GM19025 (cell line): ENCODE measurements around the gene NKAIN2.
"Not testable (repeated sequence)": the region's sequence is repeated elsewhere in the genome, so short reads cannot be mapped to it uniquely, and the experiment has no call there.

Source experiments
- ATAC-seq: cut with Tn5 transposase; IDR thresholded peaks from one replicate; pipeline ENCODE4 v1.9.1; 2021; ENCODE audit warnings: mild to moderate bottlenecking, low read depth, moderate library complexity; ENCODE audit not compliant: unreplicated experiment

The NKAIN2 gene

DNA sequence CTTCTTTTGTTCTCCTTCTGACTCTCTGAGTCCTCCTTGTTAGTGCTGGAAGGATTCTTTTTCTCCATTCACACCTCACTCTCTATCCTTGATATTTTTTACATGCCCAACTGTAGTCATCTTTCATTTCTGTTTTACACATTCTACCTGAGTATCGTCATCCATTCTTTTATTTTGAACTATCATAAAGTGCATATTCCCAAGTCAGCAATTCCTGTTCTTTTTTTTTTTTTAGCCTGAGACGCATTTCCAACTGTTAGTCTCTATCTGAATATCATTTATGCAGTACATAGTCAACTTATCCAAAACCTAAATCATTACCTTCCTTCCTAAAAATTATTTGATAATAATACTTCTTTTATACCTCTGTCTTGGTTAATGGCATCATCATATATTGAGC, 207.5 kb downstream of the NKAIN2 start:
- no peak for ATAC-seq

DNA sequence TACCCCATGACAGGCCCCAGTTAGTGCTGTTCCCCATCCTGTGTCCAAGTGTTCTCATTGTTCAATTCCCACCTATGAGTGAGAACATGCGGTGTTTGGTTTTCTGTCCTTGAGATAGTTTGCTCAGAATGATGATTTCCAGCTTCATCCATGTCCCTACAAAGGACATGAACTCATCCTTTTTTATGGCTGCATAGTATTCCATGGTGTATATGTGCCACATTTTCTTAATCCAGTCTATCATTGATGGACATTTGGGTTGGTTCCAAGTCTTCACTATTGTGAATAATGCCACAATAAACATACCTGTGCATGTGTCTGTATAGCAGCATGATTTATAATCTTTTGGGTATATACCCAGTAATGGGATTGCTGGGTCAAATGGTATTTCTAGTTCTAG, 218.4 kb downstream of the NKAIN2 start:
- ATAC-seq = not testable (repeated sequence)

DNA sequence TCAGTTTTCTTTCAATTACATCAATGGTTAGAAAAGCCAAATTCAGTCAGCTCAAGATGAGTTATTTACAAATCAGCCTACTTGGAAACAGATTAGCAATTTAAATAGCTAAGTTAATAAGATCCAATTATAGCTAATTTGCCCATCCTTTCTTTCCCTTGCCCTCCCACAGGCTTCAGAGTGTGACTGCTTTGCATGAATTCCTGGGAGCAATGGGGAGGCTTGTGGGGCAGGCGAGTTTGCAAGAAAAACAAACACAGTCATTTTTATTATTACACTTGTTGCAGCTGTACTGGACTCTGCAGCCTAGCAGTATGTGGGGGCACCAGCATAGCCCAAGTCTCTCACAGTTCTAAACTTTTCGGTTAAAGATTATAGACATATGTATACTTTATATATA, 219.0 kb downstream of the NKAIN2 start:
- no peak for ATAC-seq

DNA sequence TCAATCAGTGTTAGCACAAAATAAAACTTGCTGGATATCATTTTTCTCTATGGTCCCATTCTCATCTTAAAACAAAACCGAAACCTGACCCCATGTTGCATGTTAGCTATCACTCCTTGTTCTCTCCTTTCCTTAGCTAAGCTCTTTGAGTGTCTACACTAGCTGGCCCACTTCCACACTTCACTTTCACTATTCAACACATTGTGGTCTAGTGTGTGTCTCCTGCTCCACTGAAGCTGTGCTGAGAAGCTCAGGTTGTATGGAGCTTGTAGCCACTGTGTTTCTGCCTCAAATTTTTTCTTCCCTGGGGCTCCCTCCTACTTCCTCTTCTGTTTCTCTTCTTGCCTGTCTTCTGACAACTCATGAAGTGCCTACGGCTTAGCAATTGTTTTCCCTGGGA, 223.0 kb downstream of the NKAIN2 start:
- ATAC-seq = no peak

DNA sequence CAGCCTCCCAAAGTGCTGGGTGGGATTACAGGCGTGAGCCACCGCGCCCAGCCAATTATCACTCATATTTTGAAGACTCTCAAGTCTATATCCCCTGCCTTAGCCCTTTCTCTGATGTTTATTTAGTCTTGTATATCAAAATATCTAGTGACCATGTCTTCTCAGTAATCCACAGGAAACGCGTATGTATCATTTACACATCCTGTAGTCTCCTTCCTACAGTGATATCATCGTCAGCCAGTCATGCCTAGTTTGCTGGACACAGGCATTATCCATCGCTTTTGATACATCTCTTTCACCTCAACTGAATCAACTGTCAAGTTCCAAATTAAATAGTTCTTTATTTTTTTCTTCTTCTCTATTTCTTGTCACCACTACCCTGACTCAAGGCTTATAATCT, 223.7 kb downstream of the NKAIN2 start:
- ATAC-seq = no peak

DNA sequence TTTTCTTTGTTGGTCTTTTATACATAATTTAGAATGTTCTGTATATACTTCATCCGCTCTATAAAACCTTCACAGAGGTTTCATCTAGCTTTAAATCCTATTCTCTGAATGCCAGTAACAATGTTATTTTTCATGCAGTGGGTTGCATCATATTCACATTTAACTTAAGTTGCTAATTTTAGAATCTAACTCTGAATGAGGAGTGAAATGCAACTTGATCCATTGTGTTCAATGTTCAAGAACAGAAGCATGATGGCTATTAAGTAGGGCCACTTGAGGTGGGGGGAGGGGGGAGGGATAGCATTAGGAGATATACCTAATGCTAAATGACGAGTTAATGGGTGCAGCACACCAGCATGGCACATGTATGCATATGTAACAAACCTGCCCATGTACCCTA, 224.5 kb downstream of the NKAIN2 start:
- no peak for ATAC-seq

DNA sequence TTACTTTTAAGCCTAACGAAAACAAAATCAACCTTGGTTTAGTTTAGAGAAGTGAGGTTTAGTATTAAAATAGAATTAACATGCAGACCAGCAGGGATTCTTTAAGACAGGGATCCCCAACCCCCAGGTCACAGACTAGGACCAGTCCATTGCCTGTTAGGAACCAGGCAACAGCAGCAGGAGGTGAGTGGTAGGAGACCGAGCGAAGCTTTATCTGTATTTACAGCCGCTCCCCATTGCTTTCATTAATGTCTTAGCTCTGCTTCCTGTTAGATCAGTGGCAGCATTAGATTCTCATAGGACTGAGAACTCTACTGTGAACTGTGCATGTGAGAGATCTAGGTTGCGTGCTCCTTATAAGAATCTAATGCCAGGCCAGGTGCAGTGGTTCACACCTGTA, 225.9 kb downstream of the NKAIN2 start:
- ATAC-seq = no peak

DNA sequence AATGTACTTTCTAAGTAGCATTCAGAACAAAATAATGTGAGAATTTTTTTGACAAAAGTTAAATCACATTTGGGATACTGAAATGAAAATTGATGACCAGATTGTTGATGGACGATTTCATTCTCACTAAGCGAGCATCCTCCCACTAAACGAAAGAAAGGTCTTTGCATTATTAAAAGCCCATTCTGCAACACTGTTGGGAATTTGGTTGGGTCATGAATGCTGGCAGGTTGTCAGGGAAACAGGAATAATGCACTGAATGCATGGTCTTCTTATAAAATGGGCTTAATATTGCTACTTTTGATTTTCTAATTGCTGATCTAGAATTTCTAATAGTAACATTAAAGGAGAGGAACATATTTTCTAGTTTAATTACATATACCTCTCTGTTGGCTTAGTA, 229.8 kb downstream of the NKAIN2 start:
- no peak for ATAC-seq

DNA sequence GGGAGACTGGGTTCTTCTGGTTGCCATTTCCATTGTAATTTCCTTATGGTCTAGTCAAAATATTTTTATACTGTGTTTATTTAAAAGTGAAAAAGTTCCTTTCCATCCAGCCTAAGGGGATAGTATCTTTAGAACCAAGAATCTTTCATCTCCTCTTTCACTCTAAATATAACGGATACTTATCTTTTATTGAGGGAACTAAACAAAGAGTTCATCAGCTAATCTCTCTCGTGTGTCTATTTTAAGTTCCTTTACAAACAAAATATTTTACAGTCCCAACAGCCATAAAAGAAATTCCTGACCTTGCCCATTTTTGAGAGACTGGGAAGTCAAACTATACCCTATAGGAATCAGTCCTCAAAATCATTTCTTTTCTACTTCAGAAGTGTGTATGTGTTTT, 232.7 kb downstream of the NKAIN2 start:
- no peak for ATAC-seq

DNA sequence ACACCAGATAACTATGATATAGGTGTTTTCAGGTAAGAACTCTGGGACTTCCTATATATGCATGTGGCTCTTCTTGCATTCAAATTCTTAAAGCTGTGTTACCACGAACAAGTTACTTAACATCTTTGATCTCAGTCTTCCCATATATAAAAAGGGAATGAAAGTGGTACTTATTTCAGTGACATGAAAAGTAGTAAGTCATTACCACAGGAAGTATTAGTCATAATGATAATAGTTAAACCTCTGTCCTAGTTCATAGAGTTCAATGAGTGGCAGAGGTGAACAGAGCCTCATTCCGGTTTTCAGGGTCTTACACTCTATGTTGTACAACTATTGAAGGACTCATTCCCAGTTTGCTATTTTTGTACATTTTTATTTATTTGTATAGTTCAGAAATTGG, 237.0 kb downstream of the NKAIN2 start:
- ATAC-seq = peak; percentile 76

DNA sequence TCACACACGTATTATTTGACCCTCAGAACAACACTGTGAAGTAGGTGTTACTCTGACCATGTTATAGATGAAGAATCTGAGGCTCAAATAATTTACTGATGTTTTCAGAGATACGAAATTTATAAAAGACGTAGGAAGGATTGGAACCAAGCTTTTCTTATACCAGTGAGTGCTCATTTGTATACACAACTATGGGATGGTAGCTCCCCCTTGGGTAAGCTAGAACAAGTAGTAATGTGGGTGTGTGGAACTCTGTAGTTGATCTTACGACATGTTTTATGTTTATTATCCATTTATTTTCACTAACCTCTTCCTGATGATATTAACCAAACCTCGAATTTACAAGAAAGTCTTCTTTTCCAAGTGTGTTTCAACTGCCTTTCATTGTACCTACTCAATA, 248.5 kb downstream of the NKAIN2 start:
- no peak for ATAC-seq

DNA sequence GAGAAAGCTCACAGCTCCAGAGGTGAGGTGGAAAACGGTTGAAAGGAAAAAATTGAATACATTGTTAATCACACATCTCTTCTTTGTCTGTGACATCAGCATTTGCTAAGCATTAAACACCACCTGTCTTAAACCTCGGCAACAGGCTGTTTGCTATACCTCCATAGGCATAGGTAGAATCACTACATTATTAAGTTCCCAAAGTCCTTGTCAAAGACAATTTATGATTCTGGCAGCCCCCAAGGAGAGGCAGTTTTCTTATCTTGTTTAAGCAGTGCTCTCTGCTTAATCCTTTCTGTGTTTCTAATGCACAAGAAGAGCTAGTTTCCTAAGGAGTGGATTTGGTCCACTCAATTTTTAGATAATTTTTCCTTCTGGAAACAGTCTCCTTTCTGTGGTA, 249.7 kb downstream of the NKAIN2 start:
- no peak for ATAC-seq

DNA sequence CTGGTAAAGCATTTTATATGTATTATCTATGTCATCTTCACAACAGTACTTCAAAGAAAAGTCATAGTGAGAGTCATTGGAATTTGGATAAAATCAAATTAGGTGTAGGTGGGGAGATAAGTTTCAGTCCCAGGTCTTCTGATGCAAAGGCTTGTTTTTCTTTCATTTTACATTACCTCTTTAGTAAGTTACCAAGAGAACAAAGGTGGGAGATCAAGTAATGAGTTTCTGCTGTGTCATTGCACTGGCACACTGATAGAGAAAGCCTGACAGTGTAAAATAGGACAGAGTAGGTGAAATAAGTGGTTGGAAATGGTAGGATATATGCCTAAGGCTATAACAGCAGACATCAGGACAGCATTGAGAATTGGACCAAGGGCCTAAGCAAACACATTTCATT, 250.4 kb downstream of the NKAIN2 start:
- ATAC-seq = no peak

DNA sequence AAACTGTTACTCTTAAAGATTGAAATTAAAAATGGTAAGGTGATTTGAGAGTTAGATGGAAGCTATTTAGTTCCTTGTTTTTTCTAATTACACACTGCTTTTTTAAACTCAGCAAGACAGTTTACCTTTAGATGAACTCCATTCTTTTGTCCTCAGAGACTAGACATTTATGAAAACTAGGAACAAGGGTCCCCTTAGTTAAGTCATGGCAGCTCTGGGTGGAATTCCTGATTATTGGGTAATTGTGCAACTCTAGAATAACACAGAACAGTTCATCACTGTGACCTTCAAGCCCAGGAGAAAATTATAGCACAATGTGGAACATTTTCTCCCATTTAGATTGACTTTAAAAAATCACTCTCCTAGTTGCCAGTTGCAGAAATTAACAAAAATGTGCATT, 251.7 kb downstream of the NKAIN2 start:
- ATAC-seq = no peak

DNA sequence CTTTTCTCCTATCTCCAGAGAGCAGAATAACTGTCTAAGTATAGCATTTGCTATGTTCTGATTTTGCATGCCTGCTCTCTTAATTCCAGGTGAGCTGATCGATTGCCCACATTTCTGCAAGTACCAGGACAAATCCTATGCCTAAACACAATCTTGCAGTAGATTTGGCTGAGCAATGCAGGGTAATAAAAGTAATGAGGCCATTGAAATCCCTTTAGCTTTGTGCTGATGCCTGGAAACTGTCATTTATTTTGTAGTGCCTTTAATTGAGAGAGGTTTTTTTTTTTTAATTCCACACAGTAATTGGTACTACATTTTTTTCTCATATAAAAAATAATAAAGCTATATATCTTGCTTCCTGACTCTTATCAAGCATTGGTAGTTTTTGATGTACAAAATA, 252.3 kb downstream of the NKAIN2 start:
- no peak for ATAC-seq

DNA sequence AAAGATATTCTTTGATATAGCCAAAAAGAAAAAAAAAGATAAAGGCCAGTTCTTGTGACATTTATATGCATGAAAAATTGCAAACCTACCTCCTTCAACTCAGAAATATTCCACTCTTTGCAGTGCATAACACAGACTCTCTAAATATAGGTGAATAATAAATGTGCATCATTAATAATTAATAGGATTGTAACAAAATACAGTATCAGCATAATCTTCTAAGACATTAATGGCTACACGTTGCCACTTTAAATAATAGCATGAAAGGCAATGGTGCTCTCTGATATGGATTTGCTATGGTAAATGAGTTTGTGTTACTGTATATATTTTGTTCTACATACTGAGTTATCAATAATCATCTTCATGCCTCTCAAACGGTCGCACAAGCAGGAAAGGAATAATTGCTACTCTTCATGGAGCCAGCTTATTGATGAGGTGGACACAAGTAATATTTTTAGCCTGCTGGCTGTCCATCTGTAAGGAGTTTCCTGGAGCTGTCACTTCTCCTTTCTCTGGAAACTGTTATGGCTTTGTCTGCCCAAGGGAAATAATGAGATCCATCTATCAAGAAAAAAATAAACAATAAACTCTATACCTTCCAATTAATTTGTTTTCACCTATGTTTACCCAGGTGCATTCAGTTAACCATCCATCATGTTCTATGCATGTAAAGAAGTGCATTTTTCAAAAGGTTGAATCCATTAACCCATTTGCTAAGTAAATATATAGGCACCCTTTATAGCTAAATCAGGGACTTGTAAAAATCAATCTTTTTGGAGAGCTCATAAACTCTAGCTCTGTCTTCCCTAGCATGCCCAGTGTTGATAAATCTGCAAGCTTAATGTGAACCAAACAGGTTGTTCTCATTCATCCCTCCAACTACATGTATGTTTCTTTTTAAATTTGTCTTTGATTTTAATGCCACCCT, 253.0 kb downstream of the NKAIN2 start:
- no peak for ATAC-seq

DNA sequence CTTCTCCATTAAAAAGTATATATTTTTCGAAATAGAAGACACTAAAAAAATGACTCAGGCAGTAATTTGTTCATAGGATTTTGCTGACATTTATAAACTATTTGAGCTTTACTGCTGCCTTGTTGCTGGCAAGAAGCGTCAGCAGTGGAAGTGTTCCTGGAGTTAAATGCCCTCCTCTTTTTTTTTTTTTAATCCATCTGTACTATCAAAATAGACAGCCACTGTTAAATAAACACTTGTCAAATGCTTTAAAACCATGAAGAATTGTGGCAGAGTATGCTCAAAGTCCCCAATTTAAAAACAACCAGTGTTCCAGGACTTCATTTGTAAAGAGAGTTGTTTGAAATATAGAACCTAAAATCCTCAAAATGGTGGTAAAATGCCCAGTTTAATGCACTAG, 253.8 kb downstream of the NKAIN2 start:
- ATAC-seq = no peak

DNA sequence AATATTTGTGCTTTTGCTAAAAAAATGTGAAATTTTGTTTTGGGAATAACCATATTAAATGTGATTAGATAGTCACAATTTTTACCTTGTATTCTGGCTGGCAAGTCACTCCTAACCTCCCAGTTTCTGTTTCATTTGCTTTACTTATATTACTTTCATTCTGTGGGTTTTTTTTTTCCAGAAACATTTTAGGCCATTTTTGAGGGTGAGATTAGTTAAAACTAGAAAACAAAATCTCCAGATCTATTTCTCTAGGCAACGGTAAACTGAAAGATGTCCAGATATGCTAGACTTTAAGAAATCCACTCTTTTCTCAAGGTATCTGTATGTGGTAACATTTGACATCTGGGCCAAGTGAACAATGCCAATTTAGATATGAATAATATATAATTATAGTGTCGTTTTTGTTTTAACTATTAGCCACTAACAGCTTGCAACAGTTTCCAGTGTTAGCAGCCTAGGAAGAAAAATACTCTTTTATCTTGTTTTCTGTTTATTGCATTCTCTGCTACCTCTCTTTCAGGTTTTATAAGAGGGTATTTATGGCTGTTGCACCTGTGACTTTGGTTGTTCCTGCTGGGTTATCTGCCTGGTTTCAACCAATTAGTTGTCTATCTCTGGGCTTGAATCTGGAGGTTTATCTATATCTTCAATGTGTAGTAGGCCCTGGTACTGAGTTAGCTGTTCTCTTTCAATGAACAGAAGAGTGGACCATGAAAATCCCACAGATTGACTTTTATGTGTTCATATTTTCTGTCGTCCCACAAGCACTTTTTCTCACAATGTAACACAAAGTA, 260.9 kb downstream of the NKAIN2 start:
- no peak for ATAC-seq

DNA sequence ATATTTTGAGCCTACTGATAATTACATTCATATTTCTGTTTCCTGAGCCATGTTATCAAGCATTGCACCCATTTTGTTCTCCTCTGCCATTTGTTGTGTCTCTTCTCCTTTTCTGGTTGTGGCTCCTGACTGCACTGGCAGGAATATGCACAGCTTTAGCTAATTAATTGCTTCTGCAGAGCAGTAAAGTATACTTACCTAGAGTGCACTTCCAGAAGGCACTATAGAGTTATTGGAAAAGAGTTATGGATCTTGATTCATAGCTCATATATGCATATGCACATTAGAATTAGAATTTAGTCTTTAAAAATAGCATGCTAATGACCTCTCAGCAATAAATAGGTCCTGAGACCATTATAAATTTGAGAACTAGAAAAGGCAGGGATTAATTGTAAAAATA, 262.6 kb downstream of the NKAIN2 start:
- ATAC-seq = no peak

DNA sequence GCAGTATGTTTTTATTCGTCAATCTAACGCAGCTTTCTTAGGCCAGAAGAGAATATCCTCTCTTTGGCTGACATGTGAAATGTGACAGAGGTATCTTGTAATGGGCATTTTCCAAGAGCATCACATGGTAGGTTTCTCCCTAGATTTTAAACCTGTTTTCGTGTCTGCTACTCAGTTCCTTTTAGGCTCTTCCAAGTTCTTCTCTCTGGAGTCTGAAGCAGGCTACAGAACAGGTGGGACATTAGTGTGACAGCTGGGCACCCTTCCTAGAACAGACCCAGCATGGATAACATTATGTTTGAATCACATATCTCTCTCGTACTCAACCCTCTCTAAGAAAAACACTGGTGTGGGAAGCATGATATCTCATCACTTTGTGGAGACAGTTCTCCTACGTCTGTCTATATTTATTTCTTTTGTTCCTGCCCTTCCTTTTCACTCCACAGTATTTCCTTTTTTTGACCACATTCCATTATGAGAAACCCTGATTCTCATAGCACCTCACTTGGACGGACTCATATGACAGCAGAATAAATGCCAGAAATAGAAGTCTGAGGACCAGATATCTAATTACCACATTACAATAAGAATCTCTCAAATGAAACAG, 263.4 kb downstream of the NKAIN2 start:
- ATAC-seq = no peak

DNA sequence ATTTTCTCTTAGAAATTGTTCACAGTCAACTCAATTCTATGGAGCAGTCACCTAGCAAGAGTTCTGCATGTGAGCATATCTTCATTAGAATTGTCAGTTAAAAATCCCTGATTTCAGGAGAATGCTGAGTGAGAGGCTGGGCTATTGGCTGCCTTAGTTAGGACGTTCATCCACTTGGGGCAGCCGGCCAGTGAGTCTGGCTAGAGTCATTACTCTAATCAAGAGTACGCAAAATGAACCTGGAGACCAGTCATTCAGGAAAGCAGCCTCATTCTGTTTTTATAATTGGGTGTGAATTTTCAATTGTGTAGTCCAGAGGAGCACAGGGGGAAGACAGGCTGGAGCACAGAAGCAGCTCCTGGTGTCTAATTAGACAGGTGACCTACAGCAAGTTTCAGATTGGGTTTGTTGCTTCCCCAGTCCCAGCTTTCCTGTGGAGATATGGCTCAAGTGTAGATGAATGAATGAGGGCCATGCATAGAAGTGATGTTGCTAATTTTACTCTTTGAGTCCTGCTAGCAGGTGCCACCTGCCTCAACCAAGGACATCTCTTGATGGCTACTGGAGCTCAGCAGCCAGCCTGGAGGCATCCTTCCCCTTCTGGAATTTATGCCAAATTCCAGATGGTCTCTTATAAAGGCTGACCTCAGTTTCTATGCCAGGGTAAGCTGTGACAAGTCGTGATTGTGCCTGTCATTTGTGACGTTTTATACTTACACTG, 265.7 kb downstream of the NKAIN2 start:
- no peak for ATAC-seq
